GM18861 (cell line): ENCODE data around the gene APOBEC3A.

ENCODE experiments used
- ATAC-seq: cut with Tn5 transposase; IDR thresholded peaks from one replicate; pipeline ENCODE4 v1.9.1; 2021; ENCODE audit not compliant: unreplicated experiment

Gene APOBEC3A

DNA sequence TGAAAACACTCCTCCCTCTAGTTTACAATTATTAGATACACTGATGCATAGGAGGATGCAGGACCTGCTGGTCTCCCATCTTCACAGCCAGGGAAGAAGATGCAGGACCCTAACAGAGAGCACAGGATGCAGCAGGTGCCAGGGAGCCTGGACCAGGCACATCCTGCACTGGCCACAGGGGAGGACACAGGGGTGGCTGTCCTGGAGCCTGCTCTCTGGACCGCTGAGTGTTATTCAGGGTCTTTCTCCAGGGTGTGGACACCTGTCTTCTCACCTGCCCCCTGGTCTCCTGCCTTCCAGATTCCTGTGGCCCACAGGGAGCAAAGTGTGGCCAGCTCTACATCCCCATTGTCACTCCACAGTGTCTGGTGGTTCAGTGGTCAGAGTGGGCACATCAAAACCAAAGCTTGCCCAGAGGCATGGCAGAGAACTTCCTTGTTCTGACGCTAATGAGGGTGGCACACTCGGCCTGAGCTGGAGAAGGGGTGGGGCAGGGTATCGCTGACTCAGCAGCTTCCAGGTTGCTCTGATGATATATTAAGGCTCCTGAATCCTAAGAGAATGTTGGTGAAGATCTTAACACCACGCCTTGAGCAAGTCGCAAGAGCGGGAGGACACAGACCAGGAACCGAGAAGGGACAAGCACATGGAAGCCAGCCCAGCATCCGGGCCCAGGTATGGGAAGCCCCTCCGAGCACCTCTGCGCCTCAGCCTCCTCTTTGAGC is at the start of gene APOBEC3A:
Gene APOBEC3A (plus strand): TSS at position 564 of the 725 bp plus-strand sequence. CDS start 83 bp downstream, at position 647.
- ATAC-seq = no peak

DNA sequence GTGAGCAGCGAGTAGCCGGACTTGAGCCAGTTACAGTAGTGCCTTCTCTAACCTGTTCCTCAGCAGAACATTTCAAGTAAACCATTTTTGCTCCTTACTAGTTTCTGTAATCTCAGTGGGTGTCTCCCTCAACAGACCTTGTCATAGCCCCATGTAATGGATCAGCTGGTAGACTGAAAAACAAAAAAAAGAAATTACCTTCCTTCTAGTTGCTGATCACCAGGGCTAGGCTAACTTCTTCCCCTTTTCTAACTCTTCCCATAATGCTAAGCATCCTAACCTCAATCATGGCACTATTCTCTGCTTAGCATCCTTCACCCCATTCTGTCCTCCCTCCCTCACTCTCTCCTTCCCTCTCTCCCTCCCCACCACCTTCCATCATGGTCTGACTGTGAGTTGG is 49.6 kb upstream of the APOBEC3A start:
- ATAC-seq = no peak

DNA sequence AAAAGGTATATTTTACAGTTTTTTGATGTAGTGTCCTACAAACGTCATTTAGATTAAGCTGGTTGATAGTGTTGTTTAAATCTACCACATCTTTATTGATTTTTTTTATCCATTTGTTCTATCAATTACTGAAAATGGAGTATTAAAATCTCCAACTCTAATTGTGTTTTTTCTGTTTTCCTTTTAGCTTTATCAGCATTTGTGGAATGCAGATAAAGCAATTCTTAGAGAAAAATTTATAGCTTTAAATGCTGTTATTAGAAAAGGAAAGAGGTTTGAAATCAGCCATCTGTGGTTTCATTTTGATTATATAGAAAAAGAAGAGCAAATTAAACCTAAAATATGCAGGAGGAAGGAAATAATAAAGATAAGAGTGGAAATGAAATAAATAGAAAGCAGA is 46.0 kb upstream of the APOBEC3A start:
- ATAC-seq = no peak

DNA sequence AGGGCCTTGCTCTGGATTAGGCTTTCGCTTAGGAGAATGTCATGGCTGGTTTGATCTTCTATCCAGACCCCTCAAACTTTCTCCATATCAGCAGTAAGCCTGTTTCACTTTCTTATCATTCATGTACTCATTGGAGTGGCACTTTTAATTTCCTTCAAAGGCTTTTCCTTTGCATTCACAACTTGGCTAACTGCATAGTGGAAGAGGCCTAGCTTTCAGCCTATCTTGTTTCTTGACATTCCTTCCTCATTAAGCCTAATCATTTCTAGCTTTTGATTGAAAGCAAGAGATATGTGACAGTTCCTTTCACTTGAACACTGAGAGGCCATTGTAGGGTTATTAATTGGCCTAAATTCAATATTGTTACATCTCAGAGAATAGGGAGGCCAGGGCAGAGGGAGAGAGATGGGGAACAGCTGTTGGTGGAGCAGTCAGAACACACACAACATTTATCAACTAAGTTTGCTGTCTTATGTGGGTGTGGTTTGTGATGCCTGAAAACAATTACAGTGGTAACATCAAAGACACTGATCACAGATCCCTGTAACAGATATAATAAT is 37.7 kb upstream of the APOBEC3A start:
- ATAC-seq = no peak

DNA sequence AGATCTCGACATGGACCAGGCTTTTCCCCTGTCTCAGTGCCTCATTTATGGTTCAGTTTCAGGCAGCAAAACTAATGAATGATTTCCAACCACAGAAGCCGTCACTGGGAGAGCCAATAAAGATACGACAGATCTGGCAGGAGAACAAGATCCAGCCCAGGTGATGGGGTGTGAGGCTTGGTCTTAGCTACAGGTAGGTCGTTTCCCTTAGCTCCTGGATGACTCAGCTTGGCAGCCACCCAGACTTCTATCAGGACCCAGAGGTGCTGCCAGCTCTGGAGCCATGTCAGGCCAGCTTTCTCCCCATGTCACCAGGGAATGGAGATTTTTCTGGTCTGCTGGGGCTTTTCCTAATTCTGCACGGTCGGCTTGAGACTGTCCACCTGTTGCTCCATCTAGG is 36.3 kb upstream of the APOBEC3A start:
- no peak for ATAC-seq

DNA sequence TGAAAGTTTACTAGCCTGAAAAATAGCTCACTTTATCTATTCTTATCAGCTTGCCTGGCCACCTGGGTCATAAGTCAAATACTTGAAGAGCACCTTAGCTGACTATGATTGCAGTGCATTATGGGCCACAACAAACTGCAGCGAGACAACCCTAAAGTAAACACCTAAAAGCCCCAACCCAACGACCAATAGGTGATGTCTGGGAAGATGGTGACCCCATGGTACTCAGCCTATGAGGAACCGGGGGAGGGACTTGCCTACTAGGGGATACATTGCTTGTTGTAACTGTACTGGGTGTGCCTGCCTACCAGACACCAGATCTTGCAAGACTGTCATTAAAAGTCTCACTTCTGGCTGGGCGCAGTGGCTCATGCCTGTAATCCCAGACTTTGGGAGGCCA is 35.6 kb upstream of the APOBEC3A start:
- ATAC-seq = no peak

DNA sequence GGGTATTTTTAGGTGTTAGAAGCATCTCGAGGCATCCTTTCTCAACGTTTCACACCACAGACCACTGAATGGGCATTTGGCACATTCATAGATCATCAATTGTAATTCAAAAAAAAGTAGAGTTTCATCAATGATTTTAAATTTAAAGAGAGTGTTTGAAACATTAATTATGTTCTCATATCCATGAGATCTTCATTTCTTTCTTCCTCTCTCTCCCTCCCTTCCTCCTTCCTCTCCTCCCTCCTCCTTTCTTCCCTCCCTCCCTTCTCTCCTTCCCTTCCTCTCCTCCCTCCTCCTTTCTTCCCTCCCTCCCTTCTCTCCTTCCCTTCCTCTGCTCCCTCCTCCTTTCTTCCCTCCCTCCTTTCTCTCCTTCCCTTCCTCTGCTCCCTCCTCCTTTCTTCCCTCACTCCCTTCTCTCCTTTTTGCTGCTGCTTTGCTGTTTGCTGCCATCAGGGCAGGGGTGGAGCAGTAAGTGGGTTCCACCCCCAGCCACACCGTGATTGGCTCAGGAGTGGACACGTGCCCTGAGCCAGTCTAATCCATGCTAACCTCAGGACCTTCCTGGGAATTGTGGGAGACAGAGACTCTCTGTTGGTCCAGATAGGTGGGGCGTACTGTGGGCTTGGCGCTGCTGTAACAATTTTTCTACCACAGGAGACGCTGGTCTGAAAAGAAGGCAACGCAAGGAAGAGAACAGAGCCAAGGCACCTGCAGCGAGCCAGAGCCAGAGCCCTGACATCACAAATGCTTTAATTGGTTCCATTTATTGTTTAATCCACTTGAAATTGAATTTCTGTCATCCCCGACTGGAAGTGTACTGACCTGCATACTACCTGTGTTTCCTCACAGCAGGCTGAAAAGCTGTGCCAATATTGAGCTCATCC is 33.7 kb upstream of the APOBEC3A start:
- ATAC-seq = no peak

DNA sequence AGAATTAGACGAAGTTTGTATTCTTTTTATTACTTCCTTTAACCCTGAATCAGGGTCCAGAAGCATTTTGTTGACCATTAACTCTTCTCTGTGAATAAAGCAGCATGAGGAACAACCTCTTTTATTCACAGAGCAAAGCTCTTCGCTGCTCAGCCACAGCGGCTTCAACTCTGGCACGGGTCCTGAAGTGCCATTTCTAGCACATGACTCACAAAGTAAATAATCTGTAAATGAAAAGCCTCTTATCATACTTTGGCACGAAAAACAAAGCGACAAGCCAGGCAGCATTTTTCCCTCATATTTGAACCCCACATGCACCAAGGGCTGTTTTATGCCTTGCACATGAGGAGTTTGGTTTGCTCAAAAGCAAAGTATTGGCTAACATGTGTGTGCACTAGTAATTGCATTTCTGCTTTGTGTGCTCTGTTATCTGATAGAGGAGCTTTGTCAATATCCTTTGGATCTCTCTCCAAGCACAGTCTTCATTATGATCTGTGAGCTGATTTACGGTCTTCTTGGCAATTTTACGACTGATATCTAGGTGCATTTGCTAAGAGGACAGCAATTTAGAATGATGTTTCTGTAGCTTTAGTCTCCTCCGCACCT is 33.0 kb upstream of the APOBEC3A start:
- ATAC-seq = no peak

DNA sequence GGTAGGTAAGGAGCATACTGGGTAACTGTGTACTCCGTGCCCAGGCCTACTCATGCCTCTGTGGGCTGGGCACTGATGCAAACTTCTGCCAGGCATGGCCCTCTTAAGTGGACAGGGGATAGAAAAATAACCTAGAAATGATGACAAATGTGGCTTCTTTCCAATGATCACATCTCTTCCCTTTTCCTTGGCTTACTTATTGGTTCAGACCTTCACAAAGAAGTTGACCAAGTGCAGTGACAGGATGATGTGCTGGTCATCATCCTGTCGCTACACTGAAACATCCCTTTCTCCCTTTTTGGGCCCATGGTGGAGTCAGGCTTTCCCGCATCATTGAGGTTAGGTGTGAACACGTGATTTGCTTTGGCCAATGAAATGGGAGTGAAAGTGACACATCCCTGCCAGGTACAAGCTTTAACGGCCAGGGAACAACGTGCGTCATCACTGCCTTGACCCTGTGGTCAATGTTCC is 31.8 kb upstream of the APOBEC3A start:
- no peak for ATAC-seq

DNA sequence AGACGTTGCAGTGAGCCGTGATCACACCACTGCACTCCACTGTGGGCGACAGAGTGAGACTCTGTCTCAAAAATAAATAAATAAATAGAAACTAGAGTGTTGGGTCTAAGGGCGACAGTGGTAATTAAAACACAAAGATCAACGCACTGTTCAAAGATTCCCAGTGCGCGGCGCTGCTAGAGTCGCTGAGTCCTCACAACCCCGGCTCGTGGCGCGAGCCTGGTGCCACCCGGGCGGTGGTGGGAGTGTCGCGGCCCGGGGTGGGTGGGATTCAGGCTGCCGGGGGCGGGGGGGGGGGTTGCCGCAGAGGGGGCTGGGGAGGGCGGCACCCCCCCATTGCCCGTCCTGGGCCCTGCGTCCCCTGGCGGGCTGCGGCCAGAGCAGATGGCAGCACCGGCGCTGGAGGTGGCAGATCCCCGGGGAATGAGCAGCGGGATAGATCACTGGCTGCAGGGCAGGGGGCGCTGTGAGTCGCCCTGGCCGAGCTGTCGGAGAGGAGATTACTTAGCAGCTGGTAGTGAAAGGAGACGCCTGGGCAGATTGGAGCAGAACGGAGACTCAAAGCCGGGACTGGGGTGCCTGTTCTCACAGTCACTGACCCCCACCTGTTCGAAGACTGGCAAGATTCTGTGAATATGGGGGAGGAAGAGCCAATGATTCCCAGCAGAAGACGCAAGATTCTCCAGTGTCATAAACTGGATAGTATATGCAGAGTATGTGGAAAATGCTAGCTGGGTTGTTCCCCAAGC is 30.2 kb upstream of the APOBEC3A start:
- ATAC-seq = no peak

DNA sequence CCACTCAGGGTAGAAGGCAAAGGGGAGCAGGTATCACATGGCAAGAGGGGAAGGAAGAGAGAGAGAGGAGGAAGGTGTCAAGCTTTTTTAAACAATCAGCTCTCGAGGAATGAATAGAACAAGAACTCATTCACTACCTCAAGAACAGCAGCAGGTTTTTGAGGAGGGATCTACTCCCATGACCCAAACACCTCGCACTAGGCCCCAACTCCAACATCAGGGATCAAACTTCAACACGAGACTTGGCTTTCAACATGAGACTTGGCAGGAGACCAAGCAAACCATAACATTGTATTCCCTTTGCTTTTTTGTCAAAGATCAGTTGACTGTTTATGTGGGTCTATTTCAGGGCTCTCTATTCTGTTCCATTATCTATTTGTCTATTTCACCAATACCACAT is 26.9 kb upstream of the APOBEC3A start:
- no peak for ATAC-seq

DNA sequence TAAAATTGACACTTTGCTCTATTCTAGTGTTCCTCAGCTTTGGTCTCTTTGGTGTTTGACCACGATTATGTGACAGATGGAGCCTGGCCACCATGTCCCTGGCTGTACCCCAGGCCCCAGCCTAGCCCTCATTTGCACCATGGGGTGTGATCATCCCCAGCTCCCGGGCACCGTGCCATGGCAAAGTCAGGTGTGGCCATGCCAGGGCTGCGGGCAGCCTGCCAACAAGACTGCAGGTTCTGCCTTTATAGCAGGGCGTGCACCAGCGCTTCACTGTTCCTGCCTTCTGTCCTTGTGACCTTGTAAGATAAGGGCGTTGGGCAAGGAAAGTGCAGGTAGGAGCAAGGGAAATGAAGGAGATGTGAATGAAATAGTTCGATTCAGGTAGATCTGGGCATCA is 22.4 kb upstream of the APOBEC3A start:
- ATAC-seq = no peak

DNA sequence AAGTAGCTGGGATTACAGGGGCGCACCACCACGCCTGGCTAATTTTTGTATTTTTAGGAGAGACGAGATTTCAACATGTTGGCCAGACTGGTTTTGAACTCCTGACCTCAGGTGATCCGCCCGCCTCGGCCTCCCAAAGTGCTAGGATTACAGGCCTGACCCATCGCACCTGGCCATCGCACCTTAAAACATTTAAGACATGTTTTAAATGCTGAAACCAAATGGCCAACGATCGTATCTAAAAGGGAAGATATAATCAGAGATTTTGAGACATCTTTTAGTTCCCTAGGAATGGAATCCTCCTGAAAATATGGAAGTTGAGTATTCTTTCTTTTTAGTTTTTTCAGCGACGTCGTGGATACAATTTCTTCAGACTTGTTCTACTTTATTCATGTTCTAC is 21.8 kb upstream of the APOBEC3A start:
- no peak for ATAC-seq

DNA sequence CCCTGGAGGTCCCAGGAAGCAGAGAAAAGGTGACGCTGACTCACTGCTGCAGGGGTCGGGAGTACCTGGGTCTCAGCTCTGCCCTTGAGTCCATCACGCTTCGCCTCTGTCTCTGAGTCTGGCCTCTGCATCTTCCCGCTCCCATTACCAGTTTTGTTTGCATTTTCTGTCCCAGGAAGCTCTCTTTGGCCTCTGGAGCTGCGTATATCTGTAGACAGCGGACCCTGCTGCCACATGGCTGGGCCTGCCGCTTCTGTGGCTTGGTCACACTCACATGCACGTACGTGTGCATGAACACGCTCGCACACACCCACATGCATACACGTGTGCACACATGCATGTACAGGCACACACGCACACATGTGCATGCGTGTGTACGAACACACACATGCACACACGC is 20.8 kb upstream of the APOBEC3A start:
- no peak for ATAC-seq

DNA sequence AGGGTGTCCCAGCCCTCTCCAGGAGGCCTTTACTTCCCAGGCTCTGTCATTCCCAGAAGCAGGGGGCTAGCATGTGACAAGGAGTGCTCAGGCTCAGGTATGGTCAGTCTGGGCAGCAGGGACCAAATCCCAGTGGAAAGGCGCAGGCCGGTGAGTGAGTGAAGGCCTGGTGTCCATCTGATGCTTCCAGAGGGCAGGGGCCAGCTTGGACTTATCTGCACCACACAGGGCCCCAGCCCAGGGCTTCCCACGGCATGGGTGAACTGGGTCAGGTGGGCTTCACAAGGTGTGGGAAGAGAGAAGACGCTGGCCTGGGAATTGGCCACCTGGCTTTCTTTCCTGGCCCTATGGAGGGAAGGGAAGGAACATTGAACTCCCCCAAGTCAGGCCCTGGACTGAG is 20.4 kb upstream of the APOBEC3A start:
- ATAC-seq = no peak

DNA sequence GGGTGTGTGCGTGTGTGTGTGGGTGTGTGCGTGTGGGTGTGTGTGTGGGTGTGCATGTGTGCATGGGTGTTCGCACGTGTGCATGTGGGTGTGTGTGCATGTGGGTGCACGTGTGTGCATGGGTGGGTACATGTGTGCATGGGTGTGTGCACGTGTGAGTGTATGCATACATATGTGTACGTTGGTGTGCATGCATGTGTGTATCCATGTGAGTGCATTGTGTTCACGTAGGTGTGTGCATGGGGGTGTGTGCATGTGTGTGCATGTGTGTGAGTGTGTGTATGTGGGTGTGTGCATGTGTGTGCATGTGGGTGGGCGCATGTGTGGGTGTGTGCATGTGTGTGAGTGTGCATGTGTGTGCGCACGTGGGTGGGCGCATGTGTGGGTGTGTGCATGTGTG is 19.9 kb upstream of the APOBEC3A start:
- no peak for ATAC-seq

DNA sequence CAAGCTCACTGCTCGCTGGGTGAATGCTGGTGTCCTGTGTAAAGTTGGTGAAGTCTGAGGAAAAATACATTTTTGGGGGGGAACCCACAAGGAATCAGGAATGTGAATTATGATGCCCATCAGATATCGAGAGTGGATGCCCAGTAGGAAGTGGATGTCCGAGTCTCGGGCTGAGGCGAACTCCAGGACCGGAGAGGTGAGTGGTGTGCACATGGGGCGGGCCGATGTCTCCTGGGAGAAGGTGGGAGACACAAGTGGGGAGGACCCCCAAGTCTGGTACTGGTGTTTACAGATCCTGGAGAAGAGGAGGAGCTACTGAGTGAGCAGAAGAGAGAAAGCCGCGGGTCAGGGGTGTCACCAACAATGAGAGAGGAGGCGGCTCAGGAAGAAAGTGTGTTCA is 19.2 kb upstream of the APOBEC3A start:
- no peak for ATAC-seq

DNA sequence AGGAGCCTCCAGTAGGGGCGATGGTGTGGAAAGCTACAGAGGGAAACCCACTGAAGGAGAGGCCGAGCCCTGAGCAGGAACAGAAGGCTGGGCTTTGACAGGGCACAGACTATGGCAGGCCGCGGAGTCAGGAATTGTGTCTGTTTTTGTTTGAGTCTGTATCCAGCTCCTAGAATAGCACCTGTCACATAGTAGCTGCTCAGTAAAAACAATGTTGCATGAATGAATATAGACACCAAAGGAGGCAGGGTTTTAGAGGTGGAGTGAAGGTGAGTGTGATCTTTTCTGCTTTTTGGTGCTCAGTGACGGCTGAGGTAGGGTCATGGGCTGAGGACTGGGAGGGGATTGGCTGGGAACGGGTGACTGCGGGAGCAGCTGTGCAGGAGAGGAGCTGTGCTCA is 18.5 kb upstream of the APOBEC3A start:
- ATAC-seq = no peak

DNA sequence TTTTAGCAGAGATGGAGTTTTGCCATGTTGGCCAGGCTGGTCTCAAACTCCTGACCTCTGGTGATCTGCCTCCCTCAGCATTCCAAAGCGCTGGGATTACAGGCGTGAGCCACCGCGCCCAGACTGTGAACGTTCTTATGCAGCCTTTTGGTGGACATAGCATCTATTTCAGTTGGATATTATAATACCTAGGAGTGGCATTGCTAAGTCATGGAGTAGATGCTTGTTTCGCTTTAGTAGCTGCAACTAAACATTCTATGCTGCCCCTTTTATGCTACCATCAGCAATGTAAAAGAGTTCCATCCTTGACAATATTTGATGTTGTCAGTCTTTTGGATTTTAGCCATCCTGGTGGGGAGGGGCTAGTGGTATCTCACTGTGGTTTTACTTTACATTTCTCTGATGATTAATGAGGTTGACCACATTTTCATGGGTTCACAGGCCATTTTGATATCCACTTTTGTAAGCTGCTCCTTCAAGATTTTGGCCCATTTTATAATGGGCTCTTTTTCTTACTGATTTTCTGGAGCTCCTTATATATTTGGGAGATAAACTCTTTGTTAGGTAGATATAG is 16.5 kb upstream of the APOBEC3A start:
- ATAC-seq = no peak

DNA sequence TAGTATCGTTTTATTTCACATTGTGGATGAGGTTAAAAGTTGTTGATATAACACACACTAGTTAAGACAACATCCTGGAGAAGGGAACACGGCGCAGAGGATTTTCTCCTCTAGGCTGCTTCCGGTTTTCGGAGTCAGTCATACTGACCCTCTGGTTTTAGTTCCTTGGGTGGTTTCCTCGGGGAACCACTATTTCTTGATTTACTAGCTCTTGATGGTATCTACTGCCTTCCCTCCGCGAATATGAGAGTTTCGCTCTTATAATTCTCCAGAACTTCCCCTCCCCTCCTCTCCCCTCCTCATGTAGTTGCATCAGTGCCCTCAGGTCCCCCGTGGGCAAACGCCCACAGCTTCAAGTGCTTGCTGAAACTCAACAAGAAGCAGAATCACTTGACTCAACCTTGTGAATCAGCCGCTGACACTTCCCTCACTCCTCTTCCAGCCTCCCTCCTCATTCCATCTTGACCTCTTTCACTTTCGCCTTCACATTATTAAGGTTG is 15.9 kb upstream of the APOBEC3A start:
- ATAC-seq = peak; percentile 66
